ENCODE results near the gene STOX2.
"Not testable (repeated sequence)": the region's sequence is repeated elsewhere in the genome, so short reads cannot be mapped to it uniquely, and the experiment has no call there.

Gene STOX2

GRCh38 chr4:183936047-183936446 is 30.9 kb downstream of the STOX2 start:
- DNase-seq = no peak

GRCh38 chr4:183936574-183937345 is 31.7 kb downstream of the STOX2 start:
- no peak for DNase-seq

- DNase-seq = no peak
These were observed 35.8 kb downstream of the STOX2 start for GRCh38 chr4:183940864-183941263.

GRCh38 chr4:183941964-183942363 is 36.9 kb downstream of the STOX2 start:
- DNase-seq = no peak

- DNase-seq = no peak
These were observed 40.6 kb downstream of the STOX2 start for GRCh38 chr4:183945741-183946140.

- no peak for DNase-seq
These were observed 45.4 kb downstream of the STOX2 start for GRCh38 chr4:183950536-183950935.

- not testable (repeated sequence) for DNase-seq
These were observed 47.5 kb downstream of the STOX2 start for GRCh38 chr4:183952652-183953051.

- DNase-seq = peak; percentile 9
These were observed 54.4 kb downstream of the STOX2 start for GRCh38 chr4:183959319-183960045.

GRCh38 chr4:183960046-183960420 is 54.9 kb downstream of the STOX2 start:
- peak; percentile 82 for DNase-seq

- peak; percentile 2 for DNase-seq
These were observed 55.9 kb downstream of the STOX2 start for GRCh38 chr4:183960962-183961541.

GRCh38 chr4:183961795-183962194 is 56.7 kb downstream of the STOX2 start:
- no peak for DNase-seq

- DNase-seq = no peak
These were observed 57.3 kb downstream of the STOX2 start for GRCh38 chr4:183962419-183962818.

- DNase-seq = no peak
These were observed 61.3 kb downstream of the STOX2 start for GRCh38 chr4:183966371-183966770.

- DNase-seq = no peak
These were observed 62.2 kb downstream of the STOX2 start for GRCh38 chr4:183967266-183967665.

GRCh38 chr4:183968502-183968901 is 63.4 kb downstream of the STOX2 start:
- DNase-seq = no peak

- no peak for DNase-seq
These were observed 63.8 kb downstream of the STOX2 start for GRCh38 chr4:183968931-183969330.

GRCh38 chr4:183969596-183969995 is 64.5 kb downstream of the STOX2 start:
- DNase-seq = no peak

- DNase-seq = peak; percentile 33
These were observed 66.9 kb downstream of the STOX2 start for GRCh38 chr4:183971929-183972490.

GRCh38 chr4:183977707-183978106 is 72.6 kb downstream of the STOX2 start:
- no peak for DNase-seq

GRCh38 chr4:183984566-183984965 is 79.5 kb downstream of the STOX2 start:
- no peak for DNase-seq

GRCh38 chr4:183985786-183986185 is 80.7 kb downstream of the STOX2 start:
- no peak for DNase-seq

GRCh38 chr4:183986291-183986970 is 81.3 kb downstream of the STOX2 start:
- no peak for DNase-seq

Data from fibroblast of skin of scalp (primary cell).